Bronchial epithelial cell (primary cell): ENCODE data around the gene RASSF10. TPM values are rescaled to one million over a fixed set of nuclear protein-coding genes. Genes with fewer than 3 reads are reported as not detected.
A peak's percentile ranks its signal among the peaks of the same experiment; 100 is the strongest.
"Not testable (repeated sequence)": the region's sequence is repeated elsewhere in the genome, so short reads cannot be mapped to it uniquely, and the experiment has no call there.

ENCODE experiments used
- DNase-seq: peaks from one replicate; pipeline ENCODE4 v3.0.0-alpha.2; 2010; ENCODE audit warnings: low read depth
- FAIRE-seq: peaks from 2 replicates; lab custom pipeline; 2011; peaks lifted over from hg19 to GRCh38; lab: Jason Lieb, UNC
- H3K27me3 ChIP-seq: 2 replicates; pipeline ENCODE4 v1.5.1; 2011; ENCODE audit warnings: low read length; ENCODE audit not compliant: control insufficient read depth, insufficient read depth
- H3K36me3 ChIP-seq: 2 replicates; pipeline ENCODE4 v1.5.1; 2011; ENCODE audit warnings: low read length; ENCODE audit not compliant: control insufficient read depth, insufficient read depth
- H3K4me3 ChIP-seq: 2 replicates; pipeline ENCODE4 v1.5.1; 2011; ENCODE audit warnings: mild to moderate bottlenecking, low read depth, low read length, control low read depth
- total RNA-seq: library from RNA; depleted of rRNA; stranded (reverse); fragments of >200 nt; gene quantifications from 2 replicates; pipeline ENCODE4 v1.2.1, GENCODE V29; 2014
- TF ChIP-seq, protein P1 (sequence below): IDR thresholded peaks from 2 replicates; pipeline ENCODE4 v1.5.1; 2011; ENCODE audit warnings: mild to moderate bottlenecking, moderate library complexity, low read length, control low read depth, inconsistent platforms; ENCODE audit not compliant: insufficient read depth, severe bottlenecking

Gene RASSF10
- total RNA-seq, 1 donor from 2014 or later, result 2.1 TPM

DNA sequence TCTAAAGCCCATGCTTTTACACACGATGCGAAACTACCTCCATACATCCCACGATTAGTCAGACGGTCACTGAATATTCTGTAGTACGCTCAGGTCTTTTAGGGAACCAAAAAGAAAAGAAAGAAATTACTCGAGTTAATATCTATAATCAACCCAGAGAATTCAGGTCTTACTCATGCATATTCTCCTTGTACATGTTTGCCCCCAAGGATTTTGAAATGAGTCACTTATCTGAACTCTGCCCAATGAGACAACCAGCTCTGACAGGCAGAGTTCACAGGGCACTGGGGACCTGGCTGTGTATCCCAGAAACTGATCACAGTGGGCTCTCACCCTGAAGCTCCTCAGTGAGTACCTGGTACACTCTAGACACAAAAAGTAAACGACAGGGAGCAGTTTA lies 29.2 kb downstream of the RASSF10 start:
- Histone ChIP-seq H3K27me3 (no peaks in the 10 kb centered on the region), H3K4me3 (no peak overlapping the region), H3K36me3 (no peaks in the 10 kb centered on the region)
- DNase-seq (peak; percentile 84), FAIRE-seq (no peak)
- TF ChIP-seq, protein P1, sequence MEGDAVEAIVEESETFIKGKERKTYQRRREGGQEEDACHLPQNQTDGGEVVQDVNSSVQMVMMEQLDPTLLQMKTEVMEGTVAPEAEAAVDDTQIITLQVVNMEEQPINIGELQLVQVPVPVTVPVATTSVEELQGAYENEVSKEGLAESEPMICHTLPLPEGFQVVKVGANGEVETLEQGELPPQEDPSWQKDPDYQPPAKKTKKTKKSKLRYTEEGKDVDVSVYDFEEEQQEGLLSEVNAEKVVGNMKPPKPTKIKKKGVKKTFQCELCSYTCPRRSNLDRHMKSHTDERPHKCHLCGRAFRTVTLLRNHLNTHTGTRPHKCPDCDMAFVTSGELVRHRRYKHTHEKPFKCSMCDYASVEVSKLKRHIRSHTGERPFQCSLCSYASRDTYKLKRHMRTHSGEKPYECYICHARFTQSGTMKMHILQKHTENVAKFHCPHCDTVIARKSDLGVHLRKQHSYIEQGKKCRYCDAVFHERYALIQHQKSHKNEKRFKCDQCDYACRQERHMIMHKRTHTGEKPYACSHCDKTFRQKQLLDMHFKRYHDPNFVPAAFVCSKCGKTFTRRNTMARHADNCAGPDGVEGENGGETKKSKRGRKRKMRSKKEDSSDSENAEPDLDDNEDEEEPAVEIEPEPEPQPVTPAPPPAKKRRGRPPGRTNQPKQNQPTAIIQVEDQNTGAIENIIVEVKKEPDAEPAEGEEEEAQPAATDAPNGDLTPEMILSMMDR, result no peak

DNA sequence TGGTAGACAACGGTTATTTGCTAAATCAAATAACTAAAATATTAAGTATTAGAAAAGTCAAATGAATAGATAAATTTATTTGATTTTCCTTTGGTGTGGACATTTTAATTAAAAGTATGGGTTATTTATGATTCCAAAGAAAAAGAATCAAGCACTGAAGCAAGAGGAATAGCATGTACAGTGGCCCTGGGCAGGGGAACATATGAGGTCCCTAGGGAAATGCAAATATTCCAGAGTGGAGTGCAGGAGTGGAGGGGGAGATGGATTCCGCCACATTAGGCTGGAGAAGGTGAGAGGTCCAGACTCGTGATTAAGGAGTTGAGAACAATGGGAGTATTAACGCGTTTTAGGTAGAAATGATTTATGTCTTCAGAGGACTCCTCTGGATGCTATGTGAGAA lies 30.0 kb downstream of the RASSF10 start:
- DNase-seq, result no peak
- TF ChIP-seq, protein P1, result no peak
- Histone ChIP-seq H3K4me3 (no peak overlapping the region), H3K36me3 (no peaks in the 10 kb centered on the region), H3K27me3 (no peaks in the 10 kb centered on the region)
- FAIRE-seq, result no peak

DNA sequence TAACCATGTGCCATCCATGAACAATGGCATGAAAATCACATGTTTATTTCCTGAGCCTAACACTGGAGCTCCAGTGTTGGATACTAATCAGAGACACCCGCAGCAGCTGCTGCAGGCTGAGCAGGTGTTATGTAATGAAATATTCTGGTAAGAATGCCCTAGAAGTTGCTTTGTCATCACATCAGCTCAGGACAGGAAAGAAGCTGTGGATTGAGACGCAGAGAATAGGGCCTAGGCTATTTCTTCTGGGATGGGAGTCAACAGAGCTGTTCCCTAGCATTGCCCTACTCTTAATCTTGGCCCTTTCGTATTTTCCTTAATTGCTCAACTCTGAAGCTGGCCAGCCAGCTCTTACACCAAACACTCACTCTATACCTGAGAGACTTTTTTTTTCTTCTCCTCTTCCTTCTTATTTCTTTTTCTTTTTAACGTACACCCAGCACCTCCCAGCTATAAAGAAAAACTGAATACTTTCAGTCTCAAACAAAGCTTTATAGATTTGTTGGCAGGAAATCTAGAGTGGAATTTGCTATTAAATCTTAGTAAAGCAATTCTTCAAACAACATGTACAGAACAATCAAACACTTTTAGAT lies 31.9 kb downstream of the RASSF10 start:
- TF ChIP-seq, protein P1, result no peak
- DNase-seq (no peak), FAIRE-seq (no peak)
- H3K27me3 ChIP-seq, result no peaks in the 10 kb centered on the region
- H3K36me3 ChIP-seq, result no peaks in the 10 kb centered on the region
- H3K4me3 ChIP-seq, result no peak overlapping the region

DNA sequence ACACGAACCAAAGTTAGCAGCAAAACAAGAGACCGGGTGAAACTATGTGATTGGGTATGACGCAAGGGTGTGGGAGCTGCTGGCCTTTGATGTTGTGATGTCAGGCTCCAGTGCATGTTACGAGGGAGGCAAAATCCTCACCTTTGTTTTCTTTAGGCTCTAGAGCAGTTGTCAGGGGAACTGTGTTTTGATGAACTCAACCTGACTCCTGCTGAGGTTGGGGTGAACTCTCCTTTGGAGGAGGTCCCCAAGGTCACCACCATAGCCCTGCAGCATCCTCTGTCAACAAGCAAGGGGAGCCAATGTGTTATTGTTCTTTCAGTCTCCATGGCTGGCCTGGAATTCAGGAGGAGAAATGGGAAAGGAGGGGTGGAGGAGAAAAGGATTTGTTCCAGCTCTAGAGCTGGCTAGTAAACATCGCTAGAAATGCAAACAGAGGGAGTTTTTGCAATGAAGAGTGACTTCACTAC lies 33.8 kb downstream of the RASSF10 start:
- no peak overlapping the region for H3K4me3 ChIP-seq
- FAIRE-seq (no peak), DNase-seq (no peak)
- H3K36me3 ChIP-seq, result no peaks in the 10 kb centered on the region
- TF ChIP-seq, protein P1, result no peak
- H3K27me3 ChIP-seq, result no peaks in the 10 kb centered on the region

DNA sequence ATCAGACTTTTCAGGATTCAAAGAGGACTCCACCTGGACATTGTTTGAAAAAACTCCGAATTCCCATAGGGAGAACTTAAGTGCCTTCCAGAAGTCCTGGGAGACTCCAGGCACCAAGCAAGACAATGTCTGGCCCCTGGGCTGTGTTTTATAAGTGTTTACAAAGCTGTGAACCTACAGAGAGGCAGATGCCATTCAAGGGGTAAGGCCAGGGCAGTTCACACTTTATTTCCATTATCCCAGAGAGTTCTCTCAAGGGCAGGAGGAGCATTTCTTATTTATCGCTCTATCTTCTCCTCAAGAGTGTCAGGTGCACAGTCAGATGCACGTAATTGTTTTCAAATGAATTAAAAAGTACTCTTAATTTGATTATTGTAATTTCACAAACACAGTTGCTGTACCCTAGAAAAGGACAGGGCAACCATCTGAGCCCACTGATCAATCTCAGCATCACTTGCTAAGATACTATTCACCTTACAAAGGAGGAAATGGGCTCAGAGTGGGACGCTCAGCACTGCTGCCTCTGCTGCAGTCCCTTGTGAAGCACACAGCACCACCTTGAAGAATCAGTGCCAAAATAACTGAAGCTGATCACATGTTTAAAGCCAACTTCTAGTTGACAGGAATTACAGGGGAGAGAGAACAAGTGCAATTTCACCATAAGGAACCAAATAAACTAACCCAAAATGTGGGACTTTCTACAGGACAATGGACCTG lies 35.0 kb downstream of the RASSF10 start:
- H3K4me3 ChIP-seq, result no peak overlapping the region
- FAIRE-seq (no peak), DNase-seq (no peak)

DNA sequence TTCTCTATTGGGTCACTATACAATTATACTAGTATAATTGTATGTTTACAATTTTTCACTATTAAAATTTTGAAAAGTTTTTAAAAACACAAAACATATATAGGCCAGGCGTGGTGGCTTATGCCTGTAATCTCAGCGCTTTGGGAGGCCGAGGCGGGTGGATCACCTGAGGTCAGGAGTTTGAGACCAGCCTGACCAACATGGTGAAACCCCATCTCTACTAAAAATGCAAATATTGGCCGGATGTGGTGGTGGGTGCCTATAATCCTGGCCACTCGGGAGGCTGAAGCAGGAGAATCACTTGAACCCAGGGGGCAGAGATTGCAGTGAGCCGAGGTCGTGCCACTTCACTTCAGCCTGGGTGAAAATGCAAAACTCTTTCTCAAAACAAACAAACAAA lies 36.0 kb downstream of the RASSF10 start:
- not testable (repeated sequence) for FAIRE-seq, H3K27me3 ChIP-seq, H3K4me3 ChIP-seq, H3K36me3 ChIP-seq, DNase-seq

More for the DNA sequence above, 35.0 kb downstream of the RASSF10 start:
- H3K36me3 ChIP-seq, result no peaks in the 10 kb centered on the region
- H3K27me3 ChIP-seq, result no peaks in the 10 kb centered on the region
- TF ChIP-seq, protein P1, result no peak
